ENCODE data around the gene ADD1. TPM values are rescaled to one million over a fixed set of nuclear protein-coding genes. Genes with fewer than 3 reads are reported as not detected.
"Not testable (repeated sequence)": the region's sequence is repeated elsewhere in the genome, so short reads cannot be mapped to it uniquely, and the experiment has no call there.

ADD1 gene
- polyA plus RNA-seq, 4 donors = 158 to 262 (median 177) TPM

- Histone ChIP-seq H3K4me3 (ENCODE audit: low read depth in 1 of 3, low read length in 3 of 3) (no peak overlapping the region), H3K4me1 (ENCODE audit: control insufficient read depth in 3 of 3, insufficient read depth in 2 of 3, low read depth in 1 of 3, low read length in 2 of 3) (no peaks in the 10 kb centered on the region), H3K27ac (ENCODE audit: low read depth in 1 of 3, low read length in 2 of 3) (no peak overlapping the region), H3K27me3 (ENCODE audit: control insufficient read depth in 3 of 3, insufficient read depth in 3 of 3, low read length in 3 of 3) (no peaks in the 10 kb centered on the region), H3K9me3 (ENCODE audit: control insufficient read depth in 2 of 2, insufficient read depth in 1 of 2, low read depth in 1 of 2, low read length in 1 of 2) (no peaks in the 10 kb centered on the region), H3K36me3 (ENCODE audit: control insufficient read depth in 3 of 3, insufficient read depth in 2 of 3, low read depth in 1 of 3, low read length in 3 of 3) (peaks cover 3 to 70% (median 7%) of the 10 kb centered on the region in 3 donors)
- no peak for FAIRE-seq
- WGBS, 3 donors = 76 to 88% (median 81%) methylated on average over 16 of the region's 16 CpGs
- DNase-seq = no peak
These were observed 70.8 kb downstream of the ADD1 start for GRCh38 chr4:2914256-2915126.

- no peak overlapping the region for H3K4me3 ChIP-seq (ENCODE audit: low read depth in 1 of 3, low read length in 3 of 3)
- 88 to 92% (median 90%) methylated on average over 9 of the region's 9 CpGs for WGBS, 3 donors
- H3K4me1 ChIP-seq (ENCODE audit: control insufficient read depth in 3 of 3, insufficient read depth in 2 of 3, low read depth in 1 of 3, low read length in 2 of 3) = no peaks in the 10 kb centered on the region
- H3K27me3 ChIP-seq (ENCODE audit: control insufficient read depth in 3 of 3, insufficient read depth in 3 of 3, low read length in 3 of 3) = no peaks in the 10 kb centered on the region
- no peak overlapping the region for H3K27ac ChIP-seq (ENCODE audit: low read depth in 1 of 3, low read length in 2 of 3)
- peaks cover 3 to 59% (median 7%) of the 10 kb centered on the region in 3 donors for H3K36me3 ChIP-seq (ENCODE audit: control insufficient read depth in 3 of 3, insufficient read depth in 2 of 3, low read depth in 1 of 3, low read length in 3 of 3)
- FAIRE-seq = no peak
- H3K9me3 ChIP-seq (ENCODE audit: control insufficient read depth in 2 of 2, insufficient read depth in 1 of 2, low read depth in 1 of 2, low read length in 1 of 2) = no peaks in the 10 kb centered on the region
- no peak for DNase-seq
These were observed 72.1 kb downstream of the ADD1 start for GRCh38 chr4:2915789-2916188.

GRCh38 chr4:2916696-2917095, 73.1 kb downstream of the ADD1 start:
- H3K4me1 ChIP-seq (ENCODE audit: control insufficient read depth in 3 of 3, insufficient read depth in 2 of 3, low read depth in 1 of 3, low read length in 2 of 3); H3K27me3 ChIP-seq (ENCODE audit: control insufficient read depth in 3 of 3, insufficient read depth in 3 of 3, low read length in 3 of 3); FAIRE-seq; H3K9me3 ChIP-seq (ENCODE audit: control insufficient read depth in 2 of 2, insufficient read depth in 1 of 2, low read depth in 1 of 2, low read length in 1 of 2); DNase-seq; H3K4me3 ChIP-seq (ENCODE audit: low read depth in 1 of 3, low read length in 3 of 3); H3K27ac ChIP-seq (ENCODE audit: low read depth in 1 of 3, low read length in 2 of 3): not testable (repeated sequence)
- peaks cover 3 to 51% (median 7%) of the 10 kb centered on the region in 3 donors for H3K36me3 ChIP-seq (ENCODE audit: control insufficient read depth in 3 of 3, insufficient read depth in 2 of 3, low read depth in 1 of 3, low read length in 3 of 3)
- WGBS, 3 donors = 98 to 100% (median 99%) methylated on average over 2 of the region's 2 CpGs

- FAIRE-seq = not testable (repeated sequence)
- H3K36me3 ChIP-seq (ENCODE audit: control insufficient read depth in 3 of 3, insufficient read depth in 2 of 3, low read depth in 1 of 3, low read length in 3 of 3) = peaks cover 5 to 47% (median 6%) of the 10 kb centered on the region in 3 donors
These were observed 74.7 kb downstream of the ADD1 start for GRCh38 chr4:2918300-2918699.

GRCh38 chr4:2918714-2919113, 75.1 kb downstream of the ADD1 start:
- FAIRE-seq; H3K27ac ChIP-seq (ENCODE audit: low read depth in 1 of 3, low read length in 2 of 3); H3K27me3 ChIP-seq (ENCODE audit: control insufficient read depth in 3 of 3, insufficient read depth in 3 of 3, low read length in 3 of 3); H3K9me3 ChIP-seq (ENCODE audit: control insufficient read depth in 2 of 2, insufficient read depth in 1 of 2, low read depth in 1 of 2, low read length in 1 of 2); DNase-seq; H3K4me3 ChIP-seq (ENCODE audit: low read depth in 1 of 3, low read length in 3 of 3); H3K4me1 ChIP-seq (ENCODE audit: control insufficient read depth in 3 of 3, insufficient read depth in 2 of 3, low read depth in 1 of 3, low read length in 2 of 3): not testable (repeated sequence)
- 91 to 93% (median 93%) methylated on average over 8 of the region's 8 CpGs for WGBS, 3 donors
- H3K36me3 ChIP-seq (ENCODE audit: control insufficient read depth in 3 of 3, insufficient read depth in 2 of 3, low read depth in 1 of 3, low read length in 3 of 3) = peaks cover 3 to 47% (median 5%) of the 10 kb centered on the region in 3 donors

More at GRCh38 chr4:2918300-2918699, 74.7 kb downstream of the ADD1 start:
- not testable (repeated sequence) for DNase-seq; H3K4me3 ChIP-seq (ENCODE audit: low read depth in 1 of 3, low read length in 3 of 3); H3K4me1 ChIP-seq (ENCODE audit: control insufficient read depth in 3 of 3, insufficient read depth in 2 of 3, low read depth in 1 of 3, low read length in 2 of 3); H3K27me3 ChIP-seq (ENCODE audit: control insufficient read depth in 3 of 3, insufficient read depth in 3 of 3, low read length in 3 of 3); H3K9me3 ChIP-seq (ENCODE audit: control insufficient read depth in 2 of 2, insufficient read depth in 1 of 2, low read depth in 1 of 2, low read length in 1 of 2); H3K27ac ChIP-seq (ENCODE audit: low read depth in 1 of 3, low read length in 2 of 3)
- 79 to 94% (median 82%) methylated on average over 2 of the region's 2 CpGs for WGBS, 3 donors

GRCh38 chr4:2922453-2923101, 78.9 kb downstream of the ADD1 start:
- Histone ChIP-seq H3K4me1 (ENCODE audit: control insufficient read depth in 3 of 3, insufficient read depth in 2 of 3, low read depth in 1 of 3, low read length in 2 of 3) (peaks cover 0 to 19% (median 0%) of the 10 kb centered on the region in 3 donors), H3K36me3 (ENCODE audit: control insufficient read depth in 3 of 3, insufficient read depth in 2 of 3, low read depth in 1 of 3, low read length in 3 of 3) (peaks cover 13 to 55% (median 26%) of the 10 kb centered on the region in 3 donors)
- FAIRE-seq; H3K4me3 ChIP-seq (ENCODE audit: low read depth in 1 of 3, low read length in 3 of 3); H3K27ac ChIP-seq (ENCODE audit: low read depth in 1 of 3, low read length in 2 of 3); DNase-seq; H3K27me3 ChIP-seq (ENCODE audit: control insufficient read depth in 3 of 3, insufficient read depth in 3 of 3, low read length in 3 of 3); H3K9me3 ChIP-seq (ENCODE audit: control insufficient read depth in 2 of 2, insufficient read depth in 1 of 2, low read depth in 1 of 2, low read length in 1 of 2): not testable (repeated sequence)
- WGBS, 3 donors = 54 to 76% (median 71%) methylated on average over 7 of the region's 7 CpGs

- peaks cover 0 to 22% (median 0%) of the 10 kb centered on the region in 3 donors for H3K4me1 ChIP-seq (ENCODE audit: control insufficient read depth in 3 of 3, insufficient read depth in 2 of 3, low read depth in 1 of 3, low read length in 2 of 3)
- DNase-seq (no peak), FAIRE-seq (no peak)
- H3K27ac ChIP-seq (ENCODE audit: low read depth in 1 of 3, low read length in 2 of 3) = peak overlapping the region in 1 of 3 donors; percentile 19
- H3K9me3 ChIP-seq (ENCODE audit: control insufficient read depth in 2 of 2, insufficient read depth in 1 of 2, low read depth in 1 of 2, low read length in 1 of 2) = no peaks in the 10 kb centered on the region
- no peak overlapping the region for H3K4me3 ChIP-seq (ENCODE audit: low read depth in 1 of 3, low read length in 3 of 3)
- 83 to 91% (median 90%) methylated on average over 10 of the region's 10 CpGs for WGBS, 3 donors
- H3K36me3 ChIP-seq (ENCODE audit: control insufficient read depth in 3 of 3, insufficient read depth in 2 of 3, low read depth in 1 of 3, low read length in 3 of 3) = peaks cover 15 to 61% (median 28%) of the 10 kb centered on the region in 3 donors
- no peaks in the 10 kb centered on the region for H3K27me3 ChIP-seq (ENCODE audit: control insufficient read depth in 3 of 3, insufficient read depth in 3 of 3, low read length in 3 of 3)
These were observed 79.5 kb downstream of the ADD1 start for GRCh38 chr4:2923141-2923551.

- DNase-seq (no peak), FAIRE-seq (no peak)
- Histone ChIP-seq H3K4me3 (ENCODE audit: low read depth in 1 of 3, low read length in 3 of 3) (no peak overlapping the region), H3K27ac (ENCODE audit: low read depth in 1 of 3, low read length in 2 of 3) (peak overlapping the region in 1 of 3 donors; percentile 79), H3K9me3 (ENCODE audit: control insufficient read depth in 2 of 2, insufficient read depth in 1 of 2, low read depth in 1 of 2, low read length in 1 of 2) (no peaks in the 10 kb centered on the region), H3K4me1 (ENCODE audit: control insufficient read depth in 3 of 3, insufficient read depth in 2 of 3, low read depth in 1 of 3, low read length in 2 of 3) (peaks cover 0 to 27% (median 0%) of the 10 kb centered on the region in 3 donors), H3K36me3 (ENCODE audit: control insufficient read depth in 3 of 3, insufficient read depth in 2 of 3, low read depth in 1 of 3, low read length in 3 of 3) (peaks cover 15 to 65% (median 30%) of the 10 kb centered on the region in 3 donors), H3K27me3 (ENCODE audit: control insufficient read depth in 3 of 3, insufficient read depth in 3 of 3, low read length in 3 of 3) (no peaks in the 10 kb centered on the region)
- 91 to 95% (median 92%) methylated on average over 16 of the region's 16 CpGs for WGBS, 3 donors
These were observed 80.1 kb downstream of the ADD1 start for GRCh38 chr4:2923668-2924173.
